Activated gamma-delta T cell treated with anti-CD3 and anti-CD28 coated beads, Interleukin-2, amount 50 U/mL, for 16 hours (primary cell): ENCODE measurements around the gene TBC1D10A.

Experiments used
- DNase-seq: peaks from one replicate; pipeline ENCODE4 v3.0.0-alpha.2; 2020; ENCODE audit warnings: low read depth

Gene TBC1D10A, protein sequence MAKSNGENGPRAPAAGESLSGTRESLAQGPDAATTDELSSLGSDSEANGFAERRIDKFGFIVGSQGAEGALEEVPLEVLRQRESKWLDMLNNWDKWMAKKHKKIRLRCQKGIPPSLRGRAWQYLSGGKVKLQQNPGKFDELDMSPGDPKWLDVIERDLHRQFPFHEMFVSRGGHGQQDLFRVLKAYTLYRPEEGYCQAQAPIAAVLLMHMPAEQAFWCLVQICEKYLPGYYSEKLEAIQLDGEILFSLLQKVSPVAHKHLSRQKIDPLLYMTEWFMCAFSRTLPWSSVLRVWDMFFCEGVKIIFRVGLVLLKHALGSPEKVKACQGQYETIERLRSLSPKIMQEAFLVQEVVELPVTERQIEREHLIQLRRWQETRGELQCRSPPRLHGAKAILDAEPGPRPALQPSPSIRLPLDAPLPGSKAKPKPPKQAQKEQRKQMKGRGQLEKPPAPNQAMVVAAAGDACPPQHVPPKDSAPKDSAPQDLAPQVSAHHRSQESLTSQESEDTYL

GRCh38 chr22:30326706-30327362, at the start of gene TBC1D10A:
Gene TBC1D10A (minus strand): TSS chr22:30326941. CDS start chr22:30326881, 60 bp downstream.
- DNase-seq = peak; percentile 90

DNA sequence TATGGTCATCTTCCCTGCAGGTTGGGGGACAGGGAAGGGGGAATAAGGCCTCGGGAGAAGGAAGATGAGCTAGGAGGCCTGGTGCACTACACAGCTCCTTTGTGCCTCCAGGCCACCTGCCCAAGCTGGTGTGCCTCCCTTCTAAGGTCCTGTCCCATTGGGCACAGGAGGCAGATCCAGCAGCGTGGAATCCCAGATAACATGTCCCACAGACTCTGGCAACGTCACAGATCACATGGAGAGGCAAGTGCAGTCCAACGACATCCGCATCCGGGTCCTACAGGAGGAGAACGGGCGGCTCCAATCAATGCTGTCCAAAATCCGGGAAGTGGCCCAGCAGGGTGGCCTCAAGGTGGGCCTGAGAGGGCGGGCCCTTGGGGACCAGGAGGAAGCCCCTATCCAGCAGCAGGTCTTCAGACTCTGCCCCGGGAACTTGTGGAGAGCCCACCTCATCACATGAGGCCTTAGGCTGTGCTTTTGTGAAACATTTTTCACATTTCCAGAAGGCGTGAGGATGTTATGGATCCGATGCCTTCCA, 48.6 kb upstream of the TBC1D10A start:
- DNase-seq = no peak

DNA sequence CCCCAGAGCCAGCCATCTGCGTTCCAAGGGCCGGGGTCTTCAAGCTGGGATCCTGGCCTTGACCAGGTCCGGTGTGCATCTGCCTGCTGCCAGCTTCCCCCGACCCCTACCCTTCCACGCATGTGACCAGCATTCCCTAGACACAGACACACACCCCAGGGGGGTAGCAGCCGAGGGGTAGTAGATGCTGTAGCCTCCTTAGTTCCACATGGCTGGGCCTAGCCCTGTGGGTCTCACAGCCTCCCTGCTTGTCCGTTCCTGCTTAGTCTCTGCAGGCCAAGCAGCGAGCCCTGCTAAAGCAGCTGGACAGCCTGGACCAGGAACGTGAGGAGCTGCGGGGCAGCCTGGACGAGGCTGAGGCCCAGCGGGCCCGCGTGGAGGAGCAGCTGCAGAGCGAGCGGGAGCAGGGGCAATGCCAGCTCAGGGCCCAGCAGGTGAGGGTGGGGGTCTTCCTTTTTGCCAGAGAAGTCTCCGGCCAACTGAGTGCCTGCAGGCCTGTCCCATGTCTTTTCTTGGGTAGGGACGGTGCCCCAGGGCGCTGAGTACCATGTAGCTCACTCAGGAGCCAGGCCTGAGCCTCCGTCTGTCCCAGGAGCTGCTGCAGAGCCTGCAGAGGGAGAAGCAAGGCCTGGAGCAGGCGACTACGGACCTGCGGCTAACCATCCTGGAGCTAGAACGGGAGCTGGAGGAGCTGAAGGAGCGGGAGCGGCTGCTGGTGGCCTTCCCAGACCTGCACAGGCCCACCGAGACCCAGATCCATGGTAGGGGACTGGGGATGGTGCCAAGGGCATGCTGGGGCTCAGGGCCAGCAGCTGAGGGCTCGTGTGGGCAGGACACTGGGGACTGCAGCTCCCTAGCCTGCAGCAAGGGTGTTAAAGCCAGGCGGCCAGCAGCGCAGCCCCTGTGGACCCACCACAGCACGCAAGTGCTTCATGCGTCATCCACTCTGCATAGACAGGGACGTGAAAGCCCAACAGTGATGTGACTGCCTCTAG, 46.9 kb upstream of the TBC1D10A start:
- no peak for DNase-seq

- DNase-seq = no peak
Measured at GRCh38 chr22:30372915-30373314, 46.2 kb upstream of the TBC1D10A start.

DNA sequence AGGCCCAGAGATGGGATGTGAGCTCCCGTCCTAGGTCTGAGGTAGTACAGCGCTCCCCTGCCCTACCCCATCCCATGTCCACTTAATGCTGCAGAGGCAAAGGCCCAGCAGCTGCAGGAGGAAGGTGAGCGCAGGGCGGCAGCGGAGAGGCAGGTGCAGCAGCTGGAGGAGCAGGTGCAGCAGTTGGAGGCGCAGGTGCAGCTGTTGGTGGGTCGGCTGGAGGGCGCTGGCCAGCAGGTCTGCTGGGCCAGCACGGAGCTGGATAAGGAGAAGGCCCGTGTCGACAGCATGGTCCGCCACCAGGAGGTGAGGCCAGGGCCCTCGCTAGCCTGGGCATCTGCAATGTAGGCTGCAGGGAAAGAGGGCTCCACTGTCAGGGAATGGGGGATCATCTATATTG, 45.2 kb upstream of the TBC1D10A start:
- DNase-seq = no peak

DNA sequence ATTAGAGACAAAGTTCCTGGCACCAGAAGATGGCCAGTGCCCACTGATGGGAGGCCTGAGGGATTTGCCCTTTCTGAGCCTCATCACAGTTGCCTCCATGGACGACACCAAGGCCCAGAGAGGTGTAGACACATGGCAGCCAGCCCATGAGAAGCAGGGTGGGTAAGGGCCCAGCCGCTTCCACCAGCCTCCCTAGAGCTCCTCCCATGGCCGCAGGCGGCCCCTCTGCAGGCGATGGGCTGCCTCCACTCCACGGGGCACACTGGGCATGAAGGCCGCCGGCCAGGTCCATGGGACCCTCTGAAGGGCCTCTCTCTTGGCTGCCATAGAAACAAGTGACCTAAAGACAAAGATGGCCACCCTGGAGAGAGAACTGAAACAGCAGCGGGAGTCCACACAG, 44.6 kb upstream of the TBC1D10A start:
- DNase-seq = no peak

- DNase-seq = no peak
Measured at GRCh38 chr22:30370641-30371230, 44.0 kb upstream of the TBC1D10A start.

DNA sequence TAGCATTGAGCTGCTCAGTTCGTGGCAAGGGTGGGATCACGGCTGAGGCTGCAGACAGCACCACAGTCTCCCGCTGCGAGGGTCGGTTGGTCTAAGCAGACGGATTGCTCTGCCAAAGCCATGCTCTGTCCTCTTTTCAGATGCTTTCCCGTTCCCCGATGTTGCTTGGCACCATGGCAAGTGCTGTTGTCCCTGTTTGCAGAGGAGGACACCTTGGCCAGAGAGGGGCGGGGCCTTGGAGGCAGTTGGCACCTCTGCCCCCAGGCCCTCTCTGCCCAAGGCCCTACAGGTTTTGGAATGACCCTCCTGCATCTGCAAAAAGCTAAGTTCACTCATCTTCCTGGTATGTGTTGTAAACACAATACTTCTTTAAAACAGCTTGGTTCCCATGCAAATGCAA, 41.7 kb upstream of the TBC1D10A start:
- no peak for DNase-seq

DNA sequence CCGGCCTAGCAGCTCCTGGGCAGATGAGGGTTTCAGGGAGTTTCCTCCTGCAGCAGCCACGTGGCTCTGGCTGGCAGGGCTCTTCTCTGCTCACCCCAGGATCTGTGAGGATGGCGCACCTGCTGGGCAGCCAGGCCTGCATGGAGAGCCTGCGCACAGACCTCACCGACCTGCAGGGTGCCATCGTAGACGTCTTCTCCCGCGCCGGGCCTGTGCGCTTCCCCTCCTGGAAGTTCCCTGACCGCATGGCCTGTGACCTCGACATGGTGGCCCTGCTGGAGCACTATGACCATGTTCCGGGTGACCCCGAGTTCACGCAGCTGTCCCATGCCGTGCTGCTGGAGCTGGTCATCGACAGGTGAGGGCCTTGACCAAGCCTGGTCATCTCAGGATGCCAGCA, 39.1 kb upstream of the TBC1D10A start:
- no peak for DNase-seq

GRCh38 chr22:30362651-30363281, 36.0 kb upstream of the TBC1D10A start:
- DNase-seq = no peak

DNA sequence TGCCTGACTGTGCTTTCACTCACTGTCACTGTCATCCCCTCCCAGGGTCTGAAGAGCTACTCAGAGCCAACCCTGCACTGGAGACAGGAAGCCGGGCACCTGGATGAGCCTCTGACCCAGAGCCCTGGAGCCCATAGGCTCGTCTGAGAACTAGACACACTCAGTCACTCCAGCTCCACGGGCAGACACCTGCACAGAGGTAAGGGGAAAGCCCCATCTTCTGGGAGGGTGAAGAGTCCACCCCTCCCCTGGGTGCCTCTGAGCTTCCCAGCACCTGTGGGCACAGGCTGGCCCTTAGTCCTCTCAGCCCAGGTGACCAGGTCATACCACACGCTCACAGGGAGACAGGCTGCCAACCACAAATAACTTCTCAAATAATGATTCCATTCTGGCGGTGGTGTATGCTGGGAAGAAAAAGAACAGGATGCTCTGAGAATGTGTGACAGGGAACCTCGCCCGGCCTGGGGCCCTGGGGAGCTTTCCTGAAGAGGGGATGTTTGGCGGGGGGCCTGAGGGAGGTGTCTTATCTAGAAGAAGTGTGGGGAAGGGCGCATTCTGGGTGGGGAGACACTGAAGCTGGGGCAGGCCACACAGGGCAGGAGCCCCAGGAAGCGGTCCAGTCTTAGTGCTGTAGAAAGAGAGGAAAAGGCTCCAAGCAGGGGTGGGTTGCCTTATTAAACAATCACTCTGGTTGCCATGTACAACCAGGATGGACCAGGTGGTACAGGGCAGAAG, 35.3 kb upstream of the TBC1D10A start:
- DNase-seq = no peak

- DNase-seq = no peak
Measured at GRCh38 chr22:30358541-30358940, 31.8 kb upstream of the TBC1D10A start.

DNA sequence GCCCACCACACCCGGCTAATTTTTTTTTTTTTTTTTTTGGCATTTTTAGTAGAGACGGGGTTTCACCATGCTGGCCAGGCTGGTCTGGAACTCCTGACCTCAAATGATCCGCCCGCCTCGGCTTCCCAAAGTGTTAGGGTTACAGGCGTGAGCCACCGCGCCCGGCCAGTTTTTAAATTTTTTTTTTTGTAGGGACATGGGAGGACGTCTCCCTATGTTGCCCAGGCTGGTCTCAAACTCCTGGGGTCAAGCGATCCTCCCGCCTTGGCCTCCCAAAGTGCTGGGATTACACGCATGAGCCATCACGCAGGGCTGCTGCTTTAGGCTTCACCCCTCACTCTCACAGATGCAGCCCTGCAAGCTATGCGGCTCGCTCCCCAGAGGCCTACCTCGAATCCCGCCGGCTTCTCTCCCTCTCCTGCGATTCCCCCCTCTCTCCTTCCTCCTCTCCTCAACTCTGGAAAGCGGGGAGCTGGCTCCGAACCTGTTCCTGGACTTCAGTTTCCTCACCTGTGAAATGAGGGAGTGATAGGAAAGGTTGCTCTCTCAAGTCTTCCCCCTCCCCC, 31.0 kb upstream of the TBC1D10A start:
- no peak for DNase-seq

DNA sequence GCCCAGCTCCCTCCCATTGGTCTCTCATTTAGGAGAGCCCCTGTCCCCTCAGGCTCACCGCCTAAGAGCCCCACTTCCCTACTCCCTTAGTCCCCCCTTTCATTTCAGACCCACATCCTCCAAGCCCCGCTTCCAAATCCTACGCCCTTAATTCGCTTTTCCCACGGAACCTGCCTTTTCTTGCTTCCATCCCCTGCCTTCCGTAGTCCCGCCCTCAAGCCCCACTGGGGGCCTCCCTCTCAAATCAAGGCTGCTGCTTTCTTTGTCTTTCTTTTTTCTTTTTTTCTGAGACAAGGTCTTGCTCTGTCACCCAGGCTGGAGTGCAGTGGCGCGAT, 30.5 kb upstream of the TBC1D10A start:
- DNase-seq = peak; percentile 6

DNA sequence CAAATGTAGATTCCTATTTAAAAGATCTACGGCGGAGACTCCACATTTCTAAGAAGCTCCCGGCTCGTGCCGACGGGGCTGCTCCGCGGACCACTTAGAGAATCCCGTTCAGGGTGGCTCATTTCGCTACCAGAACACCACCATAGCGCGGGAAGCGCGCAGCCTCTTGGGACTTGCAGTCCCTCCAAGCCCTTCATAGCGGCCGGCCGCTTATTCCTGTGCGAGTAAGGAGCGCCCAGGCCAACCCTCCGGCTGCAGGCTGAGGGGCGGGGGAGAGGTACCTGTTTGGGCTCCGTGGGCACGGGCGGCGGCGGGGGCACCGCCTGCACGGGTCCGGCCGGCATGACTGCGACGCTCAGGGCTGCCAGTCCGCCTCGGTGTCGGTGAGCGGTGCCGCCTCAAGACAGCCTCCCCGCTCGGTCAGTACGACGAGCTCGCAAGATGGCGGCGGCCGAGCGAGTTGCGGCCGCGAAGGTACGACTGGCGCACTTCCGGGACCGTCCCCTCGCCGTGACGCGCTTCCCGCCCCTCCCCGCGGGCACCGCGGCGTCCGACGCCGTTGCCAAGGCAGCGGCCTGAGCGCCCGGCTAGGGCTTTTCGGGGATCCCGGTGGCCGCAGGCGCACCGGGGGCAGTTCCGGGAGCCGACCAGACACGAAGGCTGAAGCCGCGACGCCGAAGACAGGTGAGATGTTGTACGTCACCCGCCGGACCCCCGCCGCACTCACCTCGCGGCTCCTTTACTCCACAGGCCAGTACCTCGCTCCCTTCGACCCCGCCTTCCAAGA, 29.9 kb upstream of the TBC1D10A start, which contains the start of the genes CCDC157 and SF3A1:
TSS of gene CCDC157 (plus strand) at position 559 of the 787 bp plus-strand sequence. CDS start 8,994 bp downstream, outside the sequence.
TSS of gene SF3A1 (minus strand) at position 446 of the 787 bp plus-strand sequence. CDS start at position 344, 102 bp downstream.
- DNase-seq = peak; percentile 78

DNA sequence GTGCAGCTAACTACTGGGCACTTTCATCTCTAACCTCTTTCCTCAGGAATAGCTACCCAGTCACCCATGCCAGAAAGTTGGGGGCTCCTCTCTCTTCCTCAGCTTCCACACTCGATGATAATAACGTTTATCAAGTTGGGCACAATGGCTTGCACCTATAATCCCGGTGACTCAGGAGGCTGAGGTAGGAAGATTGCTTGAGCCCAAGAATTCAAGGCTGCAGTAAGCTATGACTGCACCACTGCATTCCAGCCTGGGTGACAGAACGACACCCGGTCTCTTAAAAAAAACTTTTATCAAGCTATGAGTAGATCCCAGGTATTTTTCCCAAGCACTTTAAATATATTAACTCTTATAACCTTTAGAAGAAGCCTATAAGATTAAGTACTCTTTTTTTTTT, 27.9 kb upstream of the TBC1D10A start:
- DNase-seq = no peak

DNA sequence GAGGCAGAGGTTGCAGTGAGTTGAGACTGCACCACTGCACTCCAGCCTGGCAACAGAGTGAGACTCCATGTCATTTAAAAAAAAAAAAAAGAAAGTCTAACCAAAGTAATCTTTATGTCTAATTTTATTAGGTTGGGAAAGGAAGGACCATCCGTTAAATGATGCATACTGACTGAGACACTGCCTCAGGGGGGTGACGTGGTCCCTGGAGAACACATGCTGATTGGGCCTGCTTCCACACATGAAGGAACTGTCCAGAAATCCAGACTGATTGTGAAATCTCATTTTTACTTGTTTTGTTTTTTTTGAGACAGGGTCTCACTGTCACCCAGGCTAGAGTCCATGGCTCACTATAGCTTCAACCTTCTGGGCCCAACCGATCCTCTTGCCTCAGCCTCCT, 24.5 kb upstream of the TBC1D10A start:
- DNase-seq = no peak

GRCh38 chr22:30348809-30349208, 22.1 kb upstream of the TBC1D10A start:
- DNase-seq = no peak

GRCh38 chr22:30348404-30348803, 21.7 kb upstream of the TBC1D10A start:
- DNase-seq = no peak
